B cell (primary cell): ENCODE data around the gene LGALS4. TPM values are rescaled to one million over a fixed set of nuclear protein-coding genes. Genes with fewer than 3 reads are reported as not detected.

Experiments
- ATAC-seq: fragments of 200-7000 bp; cut with Tn5 transposase; one replicate; pipeline ENCODE4 v1.10.0; 2021; ENCODE audit warnings: low read depth, mild to moderate bottlenecking, moderate number of reproducible peaks, moderate library complexity
- CTCF ChIA-PET: fragments of 350-600 bp; sonication (Branson Sonifier 250); formaldehyde crosslinking; loops from one replicate; lab custom pipeline; 2021; ENCODE audit warnings: antibody characterized with exemption, inconsistent platforms; lab: Charles Lee
- POLR2A ChIA-PET: fragments of 350-600 bp; sonication (Branson Sonifier 250); formaldehyde crosslinking; loops from one replicate; lab custom pipeline; 2021; ENCODE audit warnings: antibody characterized with exemption; lab: Charles Lee
- DNase-seq: peaks from one replicate; pipeline ENCODE4 v3.0.0; 2013
- H2AFZ ChIP-seq: 2 replicates; pipeline ENCODE4 v1.6.1; 2012; ENCODE audit warnings: mild to moderate bottlenecking, low read depth, low read length; ENCODE audit not compliant: insufficient read depth, poor library complexity, severe bottlenecking
- H3K27ac ChIP-seq, 2 donors: 1 replicate in 1 of 2; 2 replicates in 1 of 2; pipeline ENCODE4 v1.5.1; 2012 to 2013; ENCODE audit warnings: low read length in 2 of 2, mild to moderate bottlenecking in 2 of 2, moderate library complexity in 1 of 2
- H3K27me3 ChIP-seq, 4 experiments: fragments of 200-600 bp in 1 of 4; sonication (generic) in 1 of 4; replicated peaks in 1 of 4; 1 replicate in 2 of 4; 2 replicates in 2 of 4; pipeline versions ENCODE4 v1.6.1 to v1.7.0; 2013 to 2016; ENCODE audit warnings: low read length in 3 of 4, mild to moderate bottlenecking in 2 of 4, mixed read lengths in 1 of 4, moderate library complexity in 1 of 4; ENCODE audit not compliant: insufficient read depth in 4 of 4, control insufficient read depth in 3 of 4; ENCODE audit errors: control extremely low read depth in 1 of 4
- H3K36me3 ChIP-seq, 2 experiments: replicated peaks in 1 of 2; 1 replicate in 1 of 2; 2 replicates in 1 of 2; pipeline versions ENCODE4 v1.6.1 to v1.7.1; 2013; ENCODE audit warnings: low read length in 1 of 2; ENCODE audit not compliant: insufficient read depth in 2 of 2, control insufficient read depth in 1 of 2; ENCODE audit errors: control extremely low read depth in 1 of 2, extremely low read depth in 1 of 2
- H3K4me1 ChIP-seq, 2 donors: fragments of 200-600 bp in 1 of 2; sonication (generic) in 1 of 2; 1 replicate in 1 of 2; 2 replicates in 1 of 2; pipeline versions ENCODE4 v1.5.1 to v1.6.1; 2013 to 2017; ENCODE audit warnings: low read length in 2 of 2; ENCODE audit not compliant: control insufficient read depth in 2 of 2, insufficient read depth in 2 of 2
- H3K4me2 ChIP-seq: replicated peaks from 2 replicates; pipeline ENCODE3; 2012; ENCODE audit warnings: mild to moderate bottlenecking, low read depth, low read length; ENCODE audit not compliant: poor library complexity, severe bottlenecking
- H3K4me3 ChIP-seq, 5 experiments: fragments of 200-600 bp in 1 of 5; sonication (generic) in 1 of 5; 1 replicate in 3 of 5; 2 replicates in 2 of 5; pipeline versions ENCODE4 v1.5.1 to v1.7.0; 2011 to 2016; ENCODE audit warnings: low read length in 4 of 5, mild to moderate bottlenecking in 4 of 5, low read depth in 2 of 5, control low read depth in 1 of 5, moderate library complexity in 1 of 5; ENCODE audit not compliant: insufficient read depth in 1 of 5; ENCODE audit errors: control extremely low read depth in 1 of 5, extremely low read depth in 1 of 5
- H3K79me2 ChIP-seq: fragments of 200-600 bp; sonication (generic); one replicate; pipeline ENCODE4 v1.6.0; 2016; ENCODE audit warnings: low read length; ENCODE audit not compliant: control insufficient read depth, insufficient read depth
- H3K9ac ChIP-seq: fragments of 200-600 bp; sonication (generic); 2 replicates; pipeline ENCODE4 v1.6.1; 2017; ENCODE audit warnings: mild to moderate bottlenecking, low read length, moderate library complexity
- H3K9me3 ChIP-seq, 3 donors: one replicate each; pipeline versions ENCODE4 v1.6.1 to v1.7.1; 2013; ENCODE audit warnings: low read length in 2 of 3; ENCODE audit not compliant: control insufficient read depth in 2 of 3, insufficient read depth in 1 of 3; ENCODE audit errors: control extremely low read depth in 1 of 3
- H4K20me1 ChIP-seq: 2 replicates; pipeline ENCODE4 v1.6.0; 2012; ENCODE audit warnings: mild to moderate bottlenecking, low read length; ENCODE audit not compliant: insufficient read depth, control insufficient read depth, poor library complexity, severe bottlenecking
- H3K27ac Mint-ChIP-seq: one replicate; pipeline ENCODE4 v1.8.0; 2021; ENCODE audit warnings: mixed read lengths
- H3K27me3 Mint-ChIP-seq: one replicate; pipeline ENCODE4 v1.8.0; 2021; ENCODE audit warnings: mixed read lengths
- H3K4me1 Mint-ChIP-seq: one replicate; pipeline ENCODE4 v1.8.0; 2021; ENCODE audit warnings: mixed read lengths
- H3K4me3 Mint-ChIP-seq: one replicate; pipeline ENCODE4 v1.8.0; 2021; ENCODE audit warnings: mixed read lengths
- H3K9me3 Mint-ChIP-seq: one replicate; pipeline ENCODE4 v1.8.0; 2022; ENCODE audit warnings: mixed read lengths; ENCODE audit not compliant: insufficient read depth
- CTCF ChIP-seq: fragments of 200-600 bp; IDR thresholded peaks from one replicate; pipeline ENCODE4 v1.8.0; 2022; ENCODE audit warnings: antibody characterized with exemption, mild to moderate bottlenecking
- EZH2 ChIP-seq: IDR thresholded peaks from 2 replicates; pipeline ENCODE4 v1.6.1; 2012; ENCODE audit warnings: borderline replicate concordance, low read depth, mild to moderate bottlenecking, moderate library complexity, low read length; ENCODE audit not compliant: insufficient read depth, poor library complexity, severe bottlenecking
- WGBS: methylation state at CpG from one replicate; pipeline ENCODE4 v1.1.5; 2013; ENCODE audit warnings: missing lambda C conversion rate; ENCODE audit not compliant: insufficient coverage; 5-methylcytosine and 5-hydroxymethylcytosine counted together
- intact Hi-C: fragments of 100-400 bp; cut with micrococcal nuclease; formaldehyde crosslinking; loops from one replicate; pipeline ENCODE4 v1.10.0; 2022
- polyA plus RNA-seq: library from polyadenylated mRNA; depleted of rRNA; stranded (reverse); fragments of >200 nt; gene quantifications from 2 replicates; pipeline ENCODE4 v1.2.3, GENCODE V29; 2012
- total RNA-seq, 2 donors: library from RNA; stranded (reverse); fragments of 120-200 nt in 1 of 2; gene quantifications; 1 replicate in 1 of 2; 2 replicates in 1 of 2; pipeline versions ENCODE4 v1.2.3 to v1.2.4, GENCODE V29; 2013 to 2022

Gene LGALS4
- total and polyA plus RNA-seq, 2 donors (not counting 1 experiment from before 2014, with no cell fraction given): 5.4 to 8.4 TPM

GRCh38 chr19:38778733-38779132, 34.0 kb downstream of the LGALS4 start:
- no peaks in the 10 kb centered on the region for H3K27me3 ChIP-seq
- no peaks in the 10 kb centered on the region for H3K79me2 ChIP-seq
- H3K27ac ChIP-seq: no peak overlapping the region
- H3K9ac ChIP-seq: no peak overlapping the region
- no peak overlapping the region for H3K4me2 ChIP-seq
- ChIA-PET POLR2A (no interaction called here), CTCF (interaction anchor here (1.2 kb wide), 1 partner anchor 9 kb away, joined by 5 read pairs; no protein-coding TSS in a partner anchor)
- DNase-seq (no peak), ATAC-seq (no peak)
- no peaks in the 10 kb centered on the region for H3K4me1 Mint-ChIP-seq
- no peaks in the 10 kb centered on the region for H4K20me1 ChIP-seq
- no peak overlapping the region for H2AFZ ChIP-seq
- no peak overlapping the region for H3K4me3 ChIP-seq
- H3K27ac Mint-ChIP-seq: no peak overlapping the region
- H3K9me3 Mint-ChIP-seq: no peaks in the 10 kb centered on the region
- no peaks in the 10 kb centered on the region for H3K36me3 ChIP-seq
- intact Hi-C loops: no loop called here
- H3K9me3 ChIP-seq: no peaks in the 10 kb centered on the region
- TF ChIP-seq CTCF: no peak
- TF ChIP-seq EZH2: no peak
- peaks cover 9% of the 10 kb centered on the region for H3K27me3 Mint-ChIP-seq
- H3K4me1 ChIP-seq: no peaks in the 10 kb centered on the region
- H3K4me3 Mint-ChIP-seq: no peak overlapping the region
- WGBS: 80% methylated on average over 7 of the region's 7 CpGs

- 95% methylated on average over 8 of the region's 13 CpGs for WGBS
- no peaks in the 10 kb centered on the region for H3K9me3 Mint-ChIP-seq
- no peak for DNase-seq
- no peaks in the 10 kb centered on the region for H4K20me1 ChIP-seq
- no peak overlapping the region for H3K4me3 ChIP-seq
- peaks cover 5% of the 10 kb centered on the region for H3K4me1 Mint-ChIP-seq
- intact Hi-C loops: no loop called here
- H3K36me3 ChIP-seq: no peaks in the 10 kb centered on the region
- no peak overlapping the region for H3K27ac ChIP-seq
- H3K27me3 Mint-ChIP-seq: peaks cover 5% of the 10 kb centered on the region
- peaks cover 0 to 5% (median 0%) of the 10 kb centered on the region in 3 donors for H3K9me3 ChIP-seq
- H2AFZ ChIP-seq: no peak overlapping the region
- ChIA-PET POLR2A (no interaction called here), CTCF (no interaction called here)
- peaks cover 3 to 8% of the 10 kb centered on the region in 2 donors for H3K4me1 ChIP-seq
- no peak overlapping the region for H3K4me2 ChIP-seq
- no peaks in the 10 kb centered on the region for H3K27me3 ChIP-seq
- H3K4me3 Mint-ChIP-seq: peak overlapping the region; percentile 44
- no peak overlapping the region for H3K27ac Mint-ChIP-seq
- H3K9ac ChIP-seq: no peak overlapping the region
- no peaks in the 10 kb centered on the region for H3K79me2 ChIP-seq
- ATAC-seq: no peak
- no peak for TF ChIP-seq EZH2
- TF ChIP-seq CTCF: no peak
These were observed 38.4 kb downstream of the LGALS4 start for GRCh38 chr19:38774181-38774950.
